Right lobe of liver (tissue), 6 donors: ENCODE results near the gene ASCL2. TPM values are rescaled to one million over a fixed set of nuclear protein-coding genes. Genes with fewer than 3 reads are reported as not detected.

Experiments
- ATAC-seq, 4 donors: fragments of 200-7000 bp; cut with Tn5 transposase; one replicate each; pipeline ENCODE4 v1.9.1; 2020; ENCODE audit warnings: mild to moderate bottlenecking in 4 of 4, moderate library complexity in 4 of 4
- DNase-seq, 3 donors: peaks; one replicate each; pipeline ENCODE4 v3.0.0-alpha.2; 2020
- H3K27ac ChIP-seq, 3 donors: fragments of 200-600 bp; one replicate each; pipeline ENCODE4 v1.8.0; 2022
- H3K27me3 ChIP-seq, 2 donors: fragments of 200-600 bp; one replicate each; pipeline ENCODE4 v1.8.0; 2022
- H3K36me3 ChIP-seq, 4 donors: fragments of 200-600 bp; sonication (generic) in 1 of 4; one replicate each; pipeline versions ENCODE4 v1.5.1 to v1.8.0; 2017 to 2022; ENCODE audit warnings: control low read depth in 1 of 4
- H3K4me1 ChIP-seq, 4 donors: fragments of 200-600 bp; sonication (generic) in 1 of 4; one replicate each; pipeline versions ENCODE4 v1.5.1 to v1.8.0; 2017 to 2022; ENCODE audit warnings: control low read depth in 1 of 4
- H3K4me3 ChIP-seq, 3 donors: fragments of 200-600 bp; one replicate each; pipeline ENCODE4 v1.8.0; 2022
- H3K9me3 ChIP-seq, 4 donors: fragments of 200-600 bp; sonication (generic) in 1 of 4; one replicate each; pipeline versions ENCODE4 v1.5.1 to v1.8.0; 2017 to 2022; ENCODE audit warnings: control low read depth in 1 of 4
- CTCF ChIP-seq, 4 donors: fragments of 200-600 bp in 3 of 4; fragments of 450-650 bp in 1 of 4; IDR thresholded peaks; one replicate each; pipeline versions ENCODE4 v1.5.1 to v1.8.0; 2016 to 2022; ENCODE audit warnings: antibody characterized with exemption in 4 of 4, mild to moderate bottlenecking in 2 of 4
- POLR2A ChIP-seq: fragments of 450-650 bp; IDR thresholded peaks from one replicate; pipeline ENCODE4 v1.6.1; 2017; ENCODE audit warnings: antibody characterized with exemption, mild to moderate bottlenecking
- WGBS: methylation state at CpG from one replicate; pipeline ENCODE4 v1.1.6; 2018; ENCODE audit warnings: low coverage, low lambda C conversion rate; ENCODE audit not compliant: insufficient coverage; ENCODE audit errors: missing lambda C conversion rate; 5-methylcytosine and 5-hydroxymethylcytosine counted together
- intact Hi-C, 2 donors: fragments of 100-400 bp; cut with DNase I; formaldehyde crosslinking; loops; one replicate each; pipeline versions ENCODE4 v1.11.2 to v1.14.1; 2022
- total RNA-seq, 6 experiments: library from RNA; depleted of rRNA in 2 of 6; stranded (reverse); fragments of >200 nt in 2 of 6; fragmentation: NEBNext Ultra II Directional in 3 of 6; extraction: Animal tissue kit (Norgen Biotek cat#: 25700) in 3 of 6; gene quantifications; one replicate each; pipeline versions ENCODE4 v1.1.0 to v1.2.4, GENCODE V29; 2016 to 2023
- donor health status: DM: no; HTN: yes; CAD: no.
- donor health status: DM: no; HTN: no; CAD: no.
- donor health status: DM: no; HTN: no; CAD: no.
- donor health status: DM: no; HTN: yes; CAD: no.
- donor health status: DM: no; HTN: yes; CAD: no.

ASCL2 gene
- total RNA-seq, 6 experiments from 2014 or later = 0.42 to 0.81 (median 0.64) TPM

DNA sequence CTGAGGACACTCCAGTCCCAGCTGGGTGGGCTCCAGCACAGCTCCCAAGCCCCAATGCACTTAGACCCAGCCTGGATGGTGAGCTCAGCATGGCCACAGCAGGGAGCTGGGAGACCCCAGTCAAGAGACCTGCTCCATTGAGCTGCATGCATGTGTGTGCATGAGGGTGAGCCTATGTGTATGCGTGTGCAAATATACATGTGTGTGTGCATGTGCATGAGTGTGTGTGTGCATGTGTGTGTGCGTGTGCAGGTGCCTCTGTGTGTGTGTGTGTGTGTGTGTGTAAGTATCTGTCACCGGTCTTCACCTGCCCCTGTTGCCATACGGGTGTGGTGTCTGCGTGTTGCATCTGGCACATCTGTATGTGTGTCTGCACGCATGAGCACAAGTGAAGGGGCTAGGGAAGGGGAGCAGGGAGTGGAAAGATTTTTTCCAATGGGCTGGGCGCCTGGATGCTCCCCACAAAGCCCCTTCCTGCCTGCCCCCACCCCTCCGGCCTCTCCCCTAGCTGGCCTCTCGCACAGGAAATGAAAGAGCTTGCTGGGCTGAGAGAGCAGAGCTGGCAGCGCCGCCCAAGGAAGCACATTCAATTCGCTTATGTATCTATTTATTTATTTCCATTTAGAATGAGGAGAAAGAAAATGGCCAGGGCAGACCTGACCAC is 35.5 kb upstream of the ASCL2 start:
- no peaks in the 10 kb centered on the region for H3K36me3 ChIP-seq
- no peaks in the 10 kb centered on the region for H3K9me3 ChIP-seq
- TF ChIP-seq POLR2A (no peak), CTCF (IDR thresholded peaks at IDR 0.05) (no peak)
- H3K4me3 ChIP-seq = no peak overlapping the region
- peak in 1 of 4 donors; percentile 24 for ATAC-seq
- no peaks in the 10 kb centered on the region for H3K27me3 ChIP-seq
- 17% methylated on average over 5 of the region's 12 CpGs for WGBS
- peak in 1 of 3 donors; percentile 45 for DNase-seq
- intact Hi-C loops = loop anchor here (2.0 to 5.0 kb wide), 3 partner anchors 101 to 115 kb away; no protein-coding TSS in a partner anchor
- peak overlapping the region in 2 of 3 donors; percentile 49 to 67 for H3K27ac ChIP-seq
- peaks cover 0 to 9% (median 3%) of the 10 kb centered on the region in 4 donors for H3K4me1 ChIP-seq

- peak; percentile 89 to 90 (median 89) for DNase-seq
- H3K4me3 ChIP-seq = no peak overlapping the region
Observed at GRCh38 chr11:2305140-2305778, 34.9 kb upstream of the ASCL2 start.

DNA sequence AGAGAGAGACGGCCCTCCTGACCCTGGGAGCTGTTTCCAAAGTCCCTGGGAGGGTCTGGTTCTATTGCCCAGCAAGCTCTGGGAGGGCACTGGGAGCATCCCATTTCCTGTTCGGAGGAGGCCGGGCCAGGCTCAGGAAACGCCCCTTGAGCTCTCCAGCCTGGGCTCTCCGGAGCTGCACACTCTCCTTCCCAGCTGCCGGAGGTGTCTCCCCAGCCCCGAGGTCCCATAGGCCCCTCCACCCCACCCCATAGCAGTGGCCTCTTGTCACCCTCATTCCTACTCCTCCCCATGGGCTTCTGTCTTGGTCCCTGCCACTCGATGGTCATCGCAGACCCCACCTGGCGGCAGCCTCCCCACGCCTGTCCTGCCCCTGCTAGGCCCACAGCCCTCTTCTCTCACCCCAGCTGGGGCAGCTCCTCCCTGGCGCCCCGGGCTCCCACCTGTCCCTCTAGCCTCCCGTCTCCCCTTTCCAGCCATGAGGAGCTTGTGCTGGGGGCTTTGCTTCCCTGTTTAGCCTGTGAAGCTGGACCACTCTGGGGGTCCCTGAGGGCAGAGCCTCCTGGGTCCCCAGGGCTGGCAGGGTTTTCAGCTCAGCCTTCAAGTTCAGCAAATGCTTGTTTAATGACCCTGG is 34.2 kb upstream of the ASCL2 start:
- Histone ChIP-seq H3K4me3 (no peak overlapping the region), H3K27ac (no peak overlapping the region), H3K4me1 (peaks cover 0 to 9% (median 3%) of the 10 kb centered on the region in 4 donors), H3K27me3 (no peaks in the 10 kb centered on the region), H3K9me3 (no peaks in the 10 kb centered on the region), H3K36me3 (no peaks in the 10 kb centered on the region)
- no peak for TF ChIP-seq CTCF (IDR thresholded peaks at IDR 0.05)
- DNase-seq (peak in 1 of 3 donors; percentile 47), ATAC-seq (peak in 1 of 4 donors; percentile 36)
- intact Hi-C loops = loop anchor here (2.0 to 5.0 kb wide), 4 partner anchors 103 to 116 kb away; no protein-coding TSS in a partner anchor
- WGBS = 33% methylated on average over 3 of the region's 14 CpGs

More at GRCh38 chr11:2305140-2305778, 34.9 kb upstream of the ASCL2 start:
- intact Hi-C loops = loop anchor here (2.0 to 5.0 kb wide), 3 partner anchors 102 to 116 kb away; no protein-coding TSS in a partner anchor
- Histone ChIP-seq H3K36me3 (no peaks in the 10 kb centered on the region), H3K9me3 (no peaks in the 10 kb centered on the region), H3K4me1 (peaks cover 0 to 9% (median 3%) of the 10 kb centered on the region in 4 donors), H3K27me3 (no peaks in the 10 kb centered on the region), H3K27ac (peak overlapping the region in 1 of 3 donors; percentile 39)
- peak; percentile 76 to 87 (median 86) for ATAC-seq
- TF ChIP-seq POLR2A = no peak
- peak; percentile 89 to 96 (median 94) for TF ChIP-seq CTCF (IDR thresholded peaks at IDR 0.05)
- WGBS = 10% methylated on average over 2 of the region's 10 CpGs

DNA sequence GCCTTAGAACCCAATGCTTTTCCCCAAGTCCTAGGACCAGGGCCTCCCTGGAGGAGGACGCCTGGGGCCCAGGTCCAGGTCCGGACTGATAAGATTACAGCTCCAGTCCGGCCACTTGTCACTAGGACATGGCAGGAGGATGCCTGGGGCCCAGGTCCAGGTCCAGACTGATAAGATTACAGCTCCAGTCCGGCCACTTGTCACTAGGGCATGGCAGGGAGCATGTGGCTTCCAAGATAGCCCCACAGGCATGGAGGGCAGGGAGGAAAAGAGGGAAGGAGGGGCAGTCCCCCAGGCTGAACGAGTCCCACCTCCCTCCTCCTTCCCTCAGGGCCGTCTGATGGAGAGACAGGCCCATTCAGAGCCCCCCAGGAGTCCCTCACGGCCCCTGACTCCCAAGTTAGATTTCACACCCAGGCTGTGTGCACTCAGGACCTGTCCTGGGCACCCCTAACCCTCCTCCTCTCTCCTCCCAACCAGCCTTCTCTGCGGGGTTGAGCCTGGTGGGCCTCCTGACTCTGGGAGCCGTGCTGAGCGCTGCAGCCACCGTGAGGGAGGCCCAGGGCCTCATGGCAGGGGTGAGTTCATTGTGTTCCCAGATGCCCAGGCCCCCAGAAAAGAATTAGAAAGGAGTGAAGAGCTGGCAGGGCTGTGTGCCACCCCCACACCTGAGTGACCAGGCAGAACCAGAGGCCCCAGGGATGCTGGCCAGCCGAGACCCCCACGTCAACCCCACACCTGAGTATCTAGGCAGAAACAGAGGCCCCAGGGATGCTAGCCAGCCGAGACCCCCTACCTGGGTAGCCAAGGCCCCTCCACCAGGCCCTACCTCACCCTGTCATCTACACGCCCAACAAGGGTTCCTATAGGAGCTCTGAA is 33.5 kb upstream of the ASCL2 start:
- DNase-seq = peak in 2 of 3 donors; percentile 33 to 67
- H3K27me3 ChIP-seq = no peaks in the 10 kb centered on the region
- WGBS = 29% methylated on average over 3 of the region's 15 CpGs
- no peak for TF ChIP-seq POLR2A
- TF ChIP-seq CTCF (IDR thresholded peaks at IDR 0.05) = no peak
- no peaks in the 10 kb centered on the region for H3K36me3 ChIP-seq
- peaks cover 0 to 9% (median 3%) of the 10 kb centered on the region in 4 donors for H3K4me1 ChIP-seq
- ATAC-seq = peak in 1 of 4 donors; percentile 8
- H3K4me3 ChIP-seq = no peak overlapping the region
- intact Hi-C loops = loop anchor here in 1 of 2 donors (2.0 to 5.0 kb wide), 2 partner anchors 107 to 117 kb away; no protein-coding TSS in a partner anchor
- no peaks in the 10 kb centered on the region for H3K9me3 ChIP-seq
- H3K27ac ChIP-seq = peak overlapping the region in 1 of 3 donors; percentile 8
